ENCODE measurements around the gene SYNDIG1. TPM values are rescaled to one million over a fixed set of nuclear protein-coding genes. Genes with fewer than 3 reads are reported as not detected.

Gene SYNDIG1
- total RNA-seq, 2 donors from 2014 or later: 0.73 to 4.5 TPM

- Histone ChIP-seq H3K27ac (no peak overlapping the region), H3K4me3 (no peak overlapping the region), H3K27me3 (replicated peaks; ENCODE audit: insufficient read depth) (no peaks in the 10 kb centered on the region), H3K9me3 (no peaks in the 10 kb centered on the region), H3K4me1 (replicated peaks) (no peaks in the 10 kb centered on the region), H3K36me3 (no peaks in the 10 kb centered on the region)
- DNase-seq (ENCODE audit: low spot score): no peak
- 92% methylated on average over 5 of the region's 5 CpGs for WGBS
- TF ChIP-seq CTCF (IDR thresholded peaks at IDR 0.05) (no peak), POLR2AphosphoS5 (IDR thresholded peaks at IDR 0.05) (no peak), POLR2A (IDR thresholded peaks at IDR 0.05) (no peak)
- intact Hi-C loops (cut with DNase I): no loop called here
These were observed 213.1 kb downstream of the SYNDIG1 start for GRCh38 chr20:24682496-24682985.

- intact Hi-C loops (cut with DNase I): no loop called here
- Histone ChIP-seq H3K36me3 (no peaks in the 10 kb centered on the region), H3K27ac (no peak overlapping the region), H3K4me3 (no peak overlapping the region), H3K4me1 (replicated peaks) (no peaks in the 10 kb centered on the region), H3K9me3 (no peaks in the 10 kb centered on the region), H3K27me3 (replicated peaks; ENCODE audit: insufficient read depth) (no peaks in the 10 kb centered on the region)
- no peak for DNase-seq (ENCODE audit: low spot score)
- TF ChIP-seq POLR2AphosphoS5 (IDR thresholded peaks at IDR 0.05) (no peak), CTCF (IDR thresholded peaks at IDR 0.05) (no peak), POLR2A (IDR thresholded peaks at IDR 0.05) (no peak)
- 88% methylated on average over 7 of the region's 7 CpGs for WGBS
These were observed 214.2 kb downstream of the SYNDIG1 start for GRCh38 chr20:24683676-24684075.

- no peak for DNase-seq (ENCODE audit: low spot score)
- Histone ChIP-seq H3K4me1 (replicated peaks) (no peaks in the 10 kb centered on the region), H3K36me3 (no peaks in the 10 kb centered on the region), H3K9me3 (no peaks in the 10 kb centered on the region), H3K27me3 (replicated peaks; ENCODE audit: insufficient read depth) (no peaks in the 10 kb centered on the region), H3K27ac (no peak overlapping the region), H3K4me3 (no peak overlapping the region)
- WGBS: 76% methylated on average over 9 of the region's 9 CpGs
- TF ChIP-seq CTCF (IDR thresholded peaks at IDR 0.05): no peak
- TF ChIP-seq POLR2A (IDR thresholded peaks at IDR 0.05): no peak
- TF ChIP-seq POLR2AphosphoS5 (IDR thresholded peaks at IDR 0.05): no peak
- intact Hi-C loops (cut with DNase I): no loop called here
These were observed 215.0 kb downstream of the SYNDIG1 start for GRCh38 chr20:24684421-24684871.

GRCh38 chr20:24684956-24685691, 215.7 kb downstream of the SYNDIG1 start:
- no peak for TF ChIP-seq CTCF (IDR thresholded peaks at IDR 0.05)
- no peak for TF ChIP-seq POLR2A (IDR thresholded peaks at IDR 0.05)
- TF ChIP-seq POLR2AphosphoS5 (IDR thresholded peaks at IDR 0.05): no peak
- DNase-seq (ENCODE audit: low spot score): no peak
- WGBS: 39% methylated on average over 16 of the region's 16 CpGs
- no peaks in the 10 kb centered on the region for H3K9me3 ChIP-seq
- no peak overlapping the region for H3K27ac ChIP-seq
- H3K36me3 ChIP-seq: no peaks in the 10 kb centered on the region
- no peak overlapping the region for H3K4me3 ChIP-seq
- H3K4me1 ChIP-seq (replicated peaks): no peaks in the 10 kb centered on the region
- no peaks in the 10 kb centered on the region for H3K27me3 ChIP-seq (replicated peaks; ENCODE audit: insufficient read depth)
- intact Hi-C loops (cut with DNase I): no loop called here

GRCh38 chr20:24685736-24686135, 216.3 kb downstream of the SYNDIG1 start:
- 75% methylated on average over 5 of the region's 5 CpGs for WGBS
- Histone ChIP-seq H3K27me3 (replicated peaks; ENCODE audit: insufficient read depth) (no peaks in the 10 kb centered on the region), H3K4me3 (no peak overlapping the region), H3K9me3 (no peaks in the 10 kb centered on the region), H3K27ac (no peak overlapping the region), H3K4me1 (replicated peaks) (no peaks in the 10 kb centered on the region), H3K36me3 (no peaks in the 10 kb centered on the region)
- intact Hi-C loops (cut with DNase I): no loop called here
- TF ChIP-seq CTCF (IDR thresholded peaks at IDR 0.05) (no peak), POLR2AphosphoS5 (IDR thresholded peaks at IDR 0.05) (no peak), POLR2A (IDR thresholded peaks at IDR 0.05) (no peak)
- DNase-seq (ENCODE audit: low spot score): no peak

All from prostate gland (tissue), 2 donors.